Liver (tissue), 9 donors: ENCODE measurements around the gene EFNB3. TPM values are rescaled to one million over a fixed set of nuclear protein-coding genes. Genes with fewer than 3 reads are reported as not detected.

Source experiments
- DNase-seq: peaks from one replicate; pipeline ENCODE4 v3.0.0-alpha.2; 2017; ENCODE audit warnings: low spot score
- H3K27ac ChIP-seq, 2 donors: one replicate each; pipeline ENCODE4 v1.7.0; 2013; ENCODE audit warnings: inconsistent platforms in 2 of 2, low read length in 2 of 2, control low read depth in 1 of 2, low read depth in 1 of 2, mild to moderate bottlenecking in 1 of 2
- H3K27me3 ChIP-seq, 4 donors: one replicate each; pipeline versions ENCODE4 v1.6.1 to v1.7.0; 2013; ENCODE audit warnings: low read length in 3 of 4, inconsistent platforms in 1 of 4, mild to moderate bottlenecking in 1 of 4, moderate library complexity in 1 of 4; ENCODE audit not compliant: control insufficient read depth in 4 of 4, insufficient read depth in 4 of 4
- H3K36me3 ChIP-seq, 4 donors: one replicate each; pipeline versions ENCODE4 v1.6.1 to v1.7.0; 2013; ENCODE audit warnings: low read length in 3 of 4, mild to moderate bottlenecking in 3 of 4, low read depth in 1 of 4, moderate library complexity in 1 of 4; ENCODE audit not compliant: control insufficient read depth in 4 of 4, insufficient read depth in 3 of 4
- H3K4me1 ChIP-seq, 4 donors: one replicate each; pipeline versions ENCODE4 v1.6.1 to v1.7.0; 2013; ENCODE audit warnings: low read length in 3 of 4, mild to moderate bottlenecking in 3 of 4, moderate library complexity in 1 of 4; ENCODE audit not compliant: control insufficient read depth in 4 of 4, insufficient read depth in 4 of 4
- H3K4me3 ChIP-seq, 3 donors: one replicate each; pipeline versions ENCODE4 v1.6.1 to v1.7.0; 2013; ENCODE audit warnings: low read length in 3 of 3, control low read depth in 1 of 3, low read depth in 1 of 3, mild to moderate bottlenecking in 1 of 3
- H3K9ac ChIP-seq, 2 donors: one replicate each; pipeline ENCODE4 v1.7.0; 2013; ENCODE audit warnings: low read length in 2 of 2, mild to moderate bottlenecking in 2 of 2, moderate library complexity in 2 of 2, control low read depth in 1 of 2, low read depth in 1 of 2
- H3K9me3 ChIP-seq, 4 donors: one replicate each; pipeline versions ENCODE4 v1.6.1 to v1.7.0; 2013; ENCODE audit warnings: low read length in 3 of 4; ENCODE audit not compliant: control insufficient read depth in 4 of 4
- ATF3 ChIP-seq: IDR thresholded peaks from 2 replicates; pipeline ENCODE4 v1.6.1; 2016; ENCODE audit warnings: antibody characterized with exemption
- CTCF ChIP-seq: fragments of 150-350 bp; IDR thresholded peaks from 2 replicates; pipeline ENCODE4 v1.5.1; 2017; ENCODE audit warnings: improper control_type of control experiment, low read depth, low read length; ENCODE audit not compliant: missing input control
- EGR1 ChIP-seq, 2 donors: IDR thresholded peaks; 2 replicates each; pipeline ENCODE4 v1.6.1; 2016 to 2018; ENCODE audit warnings: antibody characterized with exemption in 2 of 2, low read depth in 2 of 2
- FOXA1 ChIP-seq: IDR thresholded peaks from 2 replicates; pipeline ENCODE4 v1.6.1; 2016; ENCODE audit warnings: antibody characterized with exemption
- FOXA2 ChIP-seq: IDR thresholded peaks from 2 replicates; pipeline ENCODE4 v1.6.1; 2016; ENCODE audit warnings: antibody characterized with exemption
- GABPA ChIP-seq, 2 donors: IDR thresholded peaks in 1 of 2; conservative IDR thresholded peaks in 1 of 2; 2 replicates each; pipeline ENCODE4 v1.6.1; 2016; ENCODE audit warnings: antibody characterized with exemption in 2 of 2, mild to moderate bottlenecking in 1 of 2, moderate library complexity in 1 of 2
- HNF4A ChIP-seq, 2 donors: conservative IDR thresholded peaks; 2 replicates each; pipeline ENCODE4 v1.6.1; 2016; ENCODE audit warnings: antibody characterized with exemption in 2 of 2, mild to moderate bottlenecking in 2 of 2
- HNF4G ChIP-seq: IDR thresholded peaks from 2 replicates; pipeline ENCODE4 v1.6.1; 2016; ENCODE audit warnings: antibody characterized with exemption
- JUND ChIP-seq, 2 donors: IDR thresholded peaks; 2 replicates each; pipeline ENCODE4 v1.6.1; 2016; ENCODE audit warnings: antibody characterized with exemption in 2 of 2
- MAX ChIP-seq: IDR thresholded peaks from 2 replicates; pipeline ENCODE4 v1.6.1; 2016; ENCODE audit warnings: antibody characterized with exemption
- NR2F2 ChIP-seq: IDR thresholded peaks from 2 replicates; pipeline ENCODE4 v1.6.1; 2016; ENCODE audit warnings: antibody characterized with exemption
- RAD21 ChIP-seq, 2 donors: IDR thresholded peaks; 2 replicates each; pipeline ENCODE4 v1.6.1; 2016; ENCODE audit warnings: antibody characterized with exemption in 2 of 2, mild to moderate bottlenecking in 2 of 2
- REST ChIP-seq: IDR thresholded peaks from 2 replicates; pipeline ENCODE4 v1.6.1; 2016; ENCODE audit warnings: antibody characterized with exemption, mild to moderate bottlenecking
- RXRA ChIP-seq, 2 donors: IDR thresholded peaks; 2 replicates each; pipeline ENCODE4 v1.6.1; 2017 to 2018; ENCODE audit warnings: antibody characterized with exemption in 2 of 2, mild to moderate bottlenecking in 1 of 2
- SP1 ChIP-seq: IDR thresholded peaks from 2 replicates; pipeline ENCODE4 v1.6.1; 2018; ENCODE audit warnings: antibody characterized with exemption, mild to moderate bottlenecking
- TAF1 ChIP-seq: conservative IDR thresholded peaks from 2 replicates; pipeline ENCODE4 v1.6.1; 2016; ENCODE audit warnings: antibody characterized with exemption, mild to moderate bottlenecking
- YY1 ChIP-seq: IDR thresholded peaks from 2 replicates; pipeline ENCODE4 v1.6.1; 2016; ENCODE audit warnings: antibody characterized with exemption, mild to moderate bottlenecking
- ZBTB33 ChIP-seq: IDR thresholded peaks from 2 replicates; pipeline ENCODE4 v1.6.1; 2016; ENCODE audit warnings: antibody characterized with exemption
- WGBS: extraction: QIAGEN DNeasy Blood & Tissue Kit; methylation state at CpG from one replicate; pipeline ENCODE4 v1.1.7; 2013; 5-methylcytosine and 5-hydroxymethylcytosine counted together
- polyA plus RNA-seq, 2 donors: library from polyadenylated mRNA; stranded (reverse) in 1 of 2; unstranded in 1 of 2; fragments of 200-250 nt in 1 of 2; fragments of >200 nt in 1 of 2; fragmentation: Nextera tagmentation in 1 of 2; extraction: Ambion mirVana in 1 of 2; gene quantifications; one replicate each; pipeline versions ENCODE4 v1.2.1 to v1.2.3, GENCODE V29; 2013 to 2015
- total RNA-seq, 2 donors: library from RNA; depleted of rRNA; stranded (reverse); fragments of >200 nt; gene quantifications; one replicate each; pipeline ENCODE4 v1.2.3, GENCODE V29; 2014
- donor health status: healthy.
- donor health status: healthy.
- donor health status: healthy.
- donor health status: healthy.
- donor health status: healthy.

The EFNB3 gene
- total and polyA plus RNA-seq, 4 donors = 0.19 to 0.80 (median 0.41) TPM

GRCh38 chr17:7720125-7720524 is 15.1 kb downstream of the EFNB3 start:
- 50% methylated on average over 4 of the region's 4 CpGs for WGBS
- Histone ChIP-seq H3K4me1 (peaks cover 3 to 14% (median 10%) of the 10 kb centered on the region in 4 donors), H3K27me3 (peaks cover 0 to 10% (median 6%) of the 10 kb centered on the region in 4 donors), H3K4me3 (no peak overlapping the region), H3K9ac (no peak overlapping the region), H3K27ac (no peak overlapping the region), H3K36me3 (no peaks in the 10 kb centered on the region), H3K9me3 (no peaks in the 10 kb centered on the region)
- TF ChIP-seq MAX = no peak
- no peak for TF ChIP-seq YY1
- no peak for TF ChIP-seq RXRA (IDR thresholded peaks at IDR 0.05)
- no peak for TF ChIP-seq FOXA1
- TF ChIP-seq GABPA (IDR thresholded peaks at IDR 0.05 in 1 of 2, conservative IDR thresholded peaks at IDR 0.05 in 1 of 2) = no peak
- TF ChIP-seq SP1 = no peak
- TF ChIP-seq RAD21 (IDR thresholded peaks at IDR 0.05) = no peak
- TF ChIP-seq NR2F2 = no peak
- no peak for TF ChIP-seq ZBTB33
- TF ChIP-seq REST = no peak
- TF ChIP-seq HNF4G = no peak
- TF ChIP-seq HNF4A (conservative IDR thresholded peaks at IDR 0.05) = no peak
- TF ChIP-seq TAF1 = no peak
- no peak for TF ChIP-seq ATF3
- no peak for TF ChIP-seq JUND (IDR thresholded peaks at IDR 0.05)
- no peak for TF ChIP-seq EGR1 (IDR thresholded peaks at IDR 0.05; ENCODE audit: low read depth in 2 of 2)
- TF ChIP-seq CTCF = no peak
- no peak for DNase-seq

GRCh38 chr17:7721612-7722011 is 16.6 kb downstream of the EFNB3 start:
- peaks cover 3 to 12% (median 9%) of the 10 kb centered on the region in 4 donors for H3K4me1 ChIP-seq
- no peak overlapping the region for H3K27ac ChIP-seq
- peaks cover 0 to 2% (median 1%) of the 10 kb centered on the region in 4 donors for H3K27me3 ChIP-seq
- WGBS = 72% methylated on average over 2 of the region's 2 CpGs
- DNase-seq = no peak
- H3K9me3 ChIP-seq = no peaks in the 10 kb centered on the region
- no peak overlapping the region for H3K9ac ChIP-seq
- H3K36me3 ChIP-seq = no peaks in the 10 kb centered on the region
- TF ChIP-seq FOXA2 (no peak), ZBTB33 (no peak), YY1 (no peak)
- H3K4me3 ChIP-seq = no peak overlapping the region
